Liver (tissue), 9 donors: ENCODE data around the gene P2RX3. TPM values are rescaled to one million over a fixed set of nuclear protein-coding genes. Genes with fewer than 3 reads are reported as not detected.
"Not testable (repeated sequence)": the region's sequence is repeated elsewhere in the genome, so short reads cannot be mapped to it uniquely, and the experiment has no call there.

ENCODE experiments used
- DNase-seq: peaks from one replicate; pipeline ENCODE4 v3.0.0-alpha.2; 2017; ENCODE audit warnings: low spot score
- H3K27ac ChIP-seq, 2 donors: one replicate each; pipeline ENCODE4 v1.7.0; 2013; ENCODE audit warnings: inconsistent platforms in 2 of 2, low read length in 2 of 2, control low read depth in 1 of 2, low read depth in 1 of 2, mild to moderate bottlenecking in 1 of 2
- H3K27me3 ChIP-seq, 4 donors: one replicate each; pipeline versions ENCODE4 v1.6.1 to v1.7.0; 2013; ENCODE audit warnings: low read length in 3 of 4, inconsistent platforms in 1 of 4, mild to moderate bottlenecking in 1 of 4, moderate library complexity in 1 of 4; ENCODE audit not compliant: control insufficient read depth in 4 of 4, insufficient read depth in 4 of 4
- H3K36me3 ChIP-seq, 4 donors: one replicate each; pipeline versions ENCODE4 v1.6.1 to v1.7.0; 2013; ENCODE audit warnings: low read length in 3 of 4, mild to moderate bottlenecking in 3 of 4, low read depth in 1 of 4, moderate library complexity in 1 of 4; ENCODE audit not compliant: control insufficient read depth in 4 of 4, insufficient read depth in 3 of 4
- H3K4me1 ChIP-seq, 4 donors: one replicate each; pipeline versions ENCODE4 v1.6.1 to v1.7.0; 2013; ENCODE audit warnings: low read length in 3 of 4, mild to moderate bottlenecking in 3 of 4, moderate library complexity in 1 of 4; ENCODE audit not compliant: control insufficient read depth in 4 of 4, insufficient read depth in 4 of 4
- H3K4me3 ChIP-seq, 3 donors: one replicate each; pipeline versions ENCODE4 v1.6.1 to v1.7.0; 2013; ENCODE audit warnings: low read length in 3 of 3, control low read depth in 1 of 3, low read depth in 1 of 3, mild to moderate bottlenecking in 1 of 3
- H3K9ac ChIP-seq, 2 donors: one replicate each; pipeline ENCODE4 v1.7.0; 2013; ENCODE audit warnings: low read length in 2 of 2, mild to moderate bottlenecking in 2 of 2, moderate library complexity in 2 of 2, control low read depth in 1 of 2, low read depth in 1 of 2
- H3K9me3 ChIP-seq, 4 donors: one replicate each; pipeline versions ENCODE4 v1.6.1 to v1.7.0; 2013; ENCODE audit warnings: low read length in 3 of 4; ENCODE audit not compliant: control insufficient read depth in 4 of 4
- EGR1 ChIP-seq, 2 donors: IDR thresholded peaks; 2 replicates each; pipeline ENCODE4 v1.6.1; 2016 to 2018; ENCODE audit warnings: antibody characterized with exemption in 2 of 2, low read depth in 2 of 2
- FOXA1 ChIP-seq: IDR thresholded peaks from 2 replicates; pipeline ENCODE4 v1.6.1; 2016; ENCODE audit warnings: antibody characterized with exemption
- FOXA2 ChIP-seq: IDR thresholded peaks from 2 replicates; pipeline ENCODE4 v1.6.1; 2016; ENCODE audit warnings: antibody characterized with exemption
- GABPA ChIP-seq, 2 donors: IDR thresholded peaks in 1 of 2; conservative IDR thresholded peaks in 1 of 2; 2 replicates each; pipeline ENCODE4 v1.6.1; 2016; ENCODE audit warnings: antibody characterized with exemption in 2 of 2, mild to moderate bottlenecking in 1 of 2, moderate library complexity in 1 of 2
- HNF4A ChIP-seq, 2 donors: conservative IDR thresholded peaks; 2 replicates each; pipeline ENCODE4 v1.6.1; 2016; ENCODE audit warnings: antibody characterized with exemption in 2 of 2, mild to moderate bottlenecking in 2 of 2
- JUND ChIP-seq, 2 donors: IDR thresholded peaks; 2 replicates each; pipeline ENCODE4 v1.6.1; 2016; ENCODE audit warnings: antibody characterized with exemption in 2 of 2
- NR2F2 ChIP-seq: IDR thresholded peaks from 2 replicates; pipeline ENCODE4 v1.6.1; 2016; ENCODE audit warnings: antibody characterized with exemption
- RAD21 ChIP-seq, 2 donors: IDR thresholded peaks; 2 replicates each; pipeline ENCODE4 v1.6.1; 2016; ENCODE audit warnings: antibody characterized with exemption in 2 of 2, mild to moderate bottlenecking in 2 of 2
- RXRA ChIP-seq, 2 donors: IDR thresholded peaks; 2 replicates each; pipeline ENCODE4 v1.6.1; 2017 to 2018; ENCODE audit warnings: antibody characterized with exemption in 2 of 2, mild to moderate bottlenecking in 1 of 2
- SP1 ChIP-seq: IDR thresholded peaks from 2 replicates; pipeline ENCODE4 v1.6.1; 2018; ENCODE audit warnings: antibody characterized with exemption, mild to moderate bottlenecking
- TAF1 ChIP-seq: conservative IDR thresholded peaks from 2 replicates; pipeline ENCODE4 v1.6.1; 2016; ENCODE audit warnings: antibody characterized with exemption, mild to moderate bottlenecking
- YY1 ChIP-seq: IDR thresholded peaks from 2 replicates; pipeline ENCODE4 v1.6.1; 2016; ENCODE audit warnings: antibody characterized with exemption, mild to moderate bottlenecking
- WGBS: extraction: QIAGEN DNeasy Blood & Tissue Kit; methylation state at CpG from one replicate; pipeline ENCODE4 v1.1.7; 2013; 5-methylcytosine and 5-hydroxymethylcytosine counted together
- polyA plus RNA-seq, 2 donors: library from polyadenylated mRNA; stranded (reverse) in 1 of 2; unstranded in 1 of 2; fragments of 200-250 nt in 1 of 2; fragments of >200 nt in 1 of 2; fragmentation: Nextera tagmentation in 1 of 2; extraction: Ambion mirVana in 1 of 2; gene quantifications; one replicate each; pipeline versions ENCODE4 v1.2.1 to v1.2.3, GENCODE V29; 2013 to 2015
- total RNA-seq, 2 donors: library from RNA; depleted of rRNA; stranded (reverse); fragments of >200 nt; gene quantifications; one replicate each; pipeline ENCODE4 v1.2.3, GENCODE V29; 2014
- TF ChIP-seq, protein P1 (sequence below): IDR thresholded peaks from 2 replicates; pipeline ENCODE4 v1.6.1; 2016; ENCODE audit warnings: antibody characterized with exemption
- TF ChIP-seq, protein P2 (sequence below): IDR thresholded peaks from 2 replicates; pipeline ENCODE4 v1.6.1; 2016; ENCODE audit warnings: antibody characterized with exemption, mild to moderate bottlenecking
- TF ChIP-seq, protein P3 (sequence below): IDR thresholded peaks from 2 replicates; pipeline ENCODE4 v1.6.1; 2016; ENCODE audit warnings: antibody characterized with exemption
- TF ChIP-seq, protein P4 (sequence below): IDR thresholded peaks from 2 replicates; pipeline ENCODE4 v1.6.1; 2016; ENCODE audit warnings: antibody characterized with exemption
- donor health status: healthy.
- donor health status: healthy.
- donor health status: healthy.
- donor health status: healthy.
- donor health status: healthy.

The P2RX3 gene
- total and polyA plus RNA-seq, 4 donors, result 0.18 to 0.33 (median 0.23) TPM

DNA sequence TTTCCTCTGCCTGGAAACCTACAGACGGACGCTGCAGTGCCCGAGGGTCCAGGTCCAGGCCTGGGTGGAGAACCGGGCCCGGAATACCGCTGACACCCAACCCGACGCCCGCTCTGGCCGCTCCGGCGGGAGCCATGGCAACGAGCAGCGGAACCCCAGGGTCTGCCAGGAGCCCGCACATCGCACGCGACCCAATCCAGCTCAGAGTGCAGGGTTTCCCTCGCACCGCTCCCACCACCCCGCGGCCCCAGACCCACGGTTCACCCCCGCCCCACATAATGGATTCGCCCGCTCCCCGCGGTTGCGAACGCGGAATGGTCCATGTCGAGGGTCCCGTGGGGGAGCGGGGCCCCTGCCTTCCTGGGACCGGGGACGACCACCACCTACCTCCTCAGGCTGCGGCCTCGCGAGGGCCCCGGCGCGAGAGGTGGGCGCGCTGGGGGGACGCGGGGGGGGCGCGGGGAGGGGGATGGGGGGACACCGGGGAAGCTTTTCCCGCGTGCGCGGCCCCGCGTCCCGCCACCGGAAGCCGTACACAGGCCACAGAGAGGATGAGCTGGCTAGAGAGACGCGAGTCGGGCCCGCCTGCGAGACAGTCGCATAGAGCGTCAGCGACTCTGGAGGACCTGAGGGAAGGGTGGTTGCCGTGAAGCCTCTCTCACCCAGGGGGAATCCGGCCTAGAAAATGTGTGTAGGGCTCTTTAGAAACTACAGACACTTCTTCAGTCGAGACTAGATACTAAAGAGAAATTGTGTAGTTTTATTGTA lies 2.6 kb upstream of the P2RX3 start, which contains the start of gene SSRP1:
Gene SSRP1 (minus strand): TSS at position 550 of the 768 bp plus-strand sequence. CDS start 771 bp downstream, outside the sequence.
- TF ChIP-seq GABPA (IDR thresholded peaks at IDR 0.05 in 1 of 2, conservative IDR thresholded peaks at IDR 0.05 in 1 of 2), result peak in 1 of 2 donors; percentile 80
- no peak for TF ChIP-seq YY1
- TF ChIP-seq, protein P1, sequence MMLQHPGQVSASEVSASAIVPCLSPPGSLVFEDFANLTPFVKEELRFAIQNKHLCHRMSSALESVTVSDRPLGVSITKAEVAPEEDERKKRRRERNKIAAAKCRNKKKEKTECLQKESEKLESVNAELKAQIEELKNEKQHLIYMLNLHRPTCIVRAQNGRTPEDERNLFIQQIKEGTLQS, result no peak
- peak; percentile 84 for TF ChIP-seq TAF1
- TF ChIP-seq RXRA (IDR thresholded peaks at IDR 0.05), result no peak
- peak in 1 of 2 donors; percentile 46 for TF ChIP-seq RAD21 (IDR thresholded peaks at IDR 0.05)
- TF ChIP-seq, protein P2, sequence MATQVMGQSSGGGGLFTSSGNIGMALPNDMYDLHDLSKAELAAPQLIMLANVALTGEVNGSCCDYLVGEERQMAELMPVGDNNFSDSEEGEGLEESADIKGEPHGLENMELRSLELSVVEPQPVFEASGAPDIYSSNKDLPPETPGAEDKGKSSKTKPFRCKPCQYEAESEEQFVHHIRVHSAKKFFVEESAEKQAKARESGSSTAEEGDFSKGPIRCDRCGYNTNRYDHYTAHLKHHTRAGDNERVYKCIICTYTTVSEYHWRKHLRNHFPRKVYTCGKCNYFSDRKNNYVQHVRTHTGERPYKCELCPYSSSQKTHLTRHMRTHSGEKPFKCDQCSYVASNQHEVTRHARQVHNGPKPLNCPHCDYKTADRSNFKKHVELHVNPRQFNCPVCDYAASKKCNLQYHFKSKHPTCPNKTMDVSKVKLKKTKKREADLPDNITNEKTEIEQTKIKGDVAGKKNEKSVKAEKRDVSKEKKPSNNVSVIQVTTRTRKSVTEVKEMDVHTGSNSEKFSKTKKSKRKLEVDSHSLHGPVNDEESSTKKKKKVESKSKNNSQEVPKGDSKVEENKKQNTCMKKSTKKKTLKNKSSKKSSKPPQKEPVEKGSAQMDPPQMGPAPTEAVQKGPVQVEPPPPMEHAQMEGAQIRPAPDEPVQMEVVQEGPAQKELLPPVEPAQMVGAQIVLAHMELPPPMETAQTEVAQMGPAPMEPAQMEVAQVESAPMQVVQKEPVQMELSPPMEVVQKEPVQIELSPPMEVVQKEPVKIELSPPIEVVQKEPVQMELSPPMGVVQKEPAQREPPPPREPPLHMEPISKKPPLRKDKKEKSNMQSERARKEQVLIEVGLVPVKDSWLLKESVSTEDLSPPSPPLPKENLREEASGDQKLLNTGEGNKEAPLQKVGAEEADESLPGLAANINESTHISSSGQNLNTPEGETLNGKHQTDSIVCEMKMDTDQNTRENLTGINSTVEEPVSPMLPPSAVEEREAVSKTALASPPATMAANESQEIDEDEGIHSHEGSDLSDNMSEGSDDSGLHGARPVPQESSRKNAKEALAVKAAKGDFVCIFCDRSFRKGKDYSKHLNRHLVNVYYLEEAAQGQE, result peak; percentile 28
- TF ChIP-seq, protein P3, sequence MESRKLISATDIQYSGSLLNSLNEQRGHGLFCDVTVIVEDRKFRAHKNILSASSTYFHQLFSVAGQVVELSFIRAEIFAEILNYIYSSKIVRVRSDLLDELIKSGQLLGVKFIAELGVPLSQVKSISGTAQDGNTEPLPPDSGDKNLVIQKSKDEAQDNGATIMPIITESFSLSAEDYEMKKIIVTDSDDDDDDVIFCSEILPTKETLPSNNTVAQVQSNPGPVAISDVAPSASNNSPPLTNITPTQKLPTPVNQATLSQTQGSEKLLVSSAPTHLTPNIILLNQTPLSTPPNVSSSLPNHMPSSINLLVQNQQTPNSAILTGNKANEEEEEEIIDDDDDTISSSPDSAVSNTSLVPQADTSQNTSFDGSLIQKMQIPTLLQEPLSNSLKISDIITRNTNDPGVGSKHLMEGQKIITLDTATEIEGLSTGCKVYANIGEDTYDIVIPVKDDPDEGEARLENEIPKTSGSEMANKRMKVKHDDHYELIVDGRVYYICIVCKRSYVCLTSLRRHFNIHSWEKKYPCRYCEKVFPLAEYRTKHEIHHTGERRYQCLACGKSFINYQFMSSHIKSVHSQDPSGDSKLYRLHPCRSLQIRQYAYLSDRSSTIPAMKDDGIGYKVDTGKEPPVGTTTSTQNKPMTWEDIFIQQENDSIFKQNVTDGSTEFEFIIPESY, result no peak
- no peak for TF ChIP-seq FOXA2
- TF ChIP-seq FOXA1, result no peak
- no peak for TF ChIP-seq SP1
- TF ChIP-seq JUND (IDR thresholded peaks at IDR 0.05), result no peak
- Histone ChIP-seq H3K4me3 (peak within 1 kb of the TSS; percentile 74 to 90 (median 79)), H3K9me3 (no peaks in the 10 kb centered on the region), H3K4me1 (peaks cover 2 to 18% (median 13%) of the 10 kb centered on the region in 4 donors), H3K27me3 (no peaks in the 10 kb centered on the region), H3K27ac (peak within 1 kb of the TSS; percentile 65 to 78), H3K36me3 (peaks cover 2 to 28% (median 22%) of the 10 kb centered on the region in 4 donors), H3K9ac (peak within 1 kb of the TSS; percentile 3 to 82)
- WGBS, result under 1% methylated on average over 69 of the region's 69 CpGs
- DNase-seq, result peak; percentile 84

DNA sequence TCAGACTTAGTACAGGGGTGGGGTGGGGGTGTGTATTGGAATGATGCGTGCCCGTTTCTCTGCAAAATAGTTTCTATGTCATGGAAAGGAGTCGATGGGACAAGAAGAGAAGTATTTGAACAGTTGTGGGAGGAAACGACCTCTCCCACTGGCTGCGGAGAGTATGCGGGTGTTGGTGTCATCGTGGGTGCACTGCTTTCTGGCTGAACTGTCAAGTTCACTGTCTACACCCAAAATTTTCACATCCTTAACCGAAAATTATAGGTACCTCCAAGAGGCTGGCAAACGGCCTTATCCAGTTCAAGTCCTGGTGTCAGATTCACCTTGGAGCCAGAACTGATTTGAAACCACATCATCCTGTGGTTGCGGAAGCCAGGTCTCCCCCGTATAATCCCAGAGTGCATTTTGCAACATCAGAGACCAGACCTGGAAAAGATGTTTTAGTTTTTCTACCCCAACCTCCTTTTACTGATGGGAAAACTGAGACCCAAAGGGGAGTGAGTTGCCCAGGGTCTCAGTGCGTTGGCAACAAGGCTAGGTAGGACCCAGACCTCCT lies 2.0 kb upstream of the P2RX3 start:
- H3K36me3 ChIP-seq, result peaks cover 2 to 21% (median 17%) of the 10 kb centered on the region in 4 donors
- peak overlapping the region; percentile 3 to 82 for H3K9ac ChIP-seq
- no peaks in the 10 kb centered on the region for H3K9me3 ChIP-seq
- no peaks in the 10 kb centered on the region for H3K27me3 ChIP-seq
- peak overlapping the region; percentile 5 to 78 for H3K27ac ChIP-seq
- H3K4me3 ChIP-seq, result peak overlapping the region; percentile 4 to 90 (median 79)
- H3K4me1 ChIP-seq, result peaks cover 2 to 18% (median 13%) of the 10 kb centered on the region in 4 donors
- DNase-seq, result no peak
- 36% methylated on average over 12 of the region's 12 CpGs for WGBS
- no peak for TF ChIP-seq EGR1 (IDR thresholded peaks at IDR 0.05; ENCODE audit: low read depth in 2 of 2)
- no peak for TF ChIP-seq HNF4A (conservative IDR thresholded peaks at IDR 0.05)
- TF ChIP-seq RAD21 (IDR thresholded peaks at IDR 0.05), result no peak
- TF ChIP-seq, protein P1, result no peak
- no peak for TF ChIP-seq GABPA (IDR thresholded peaks at IDR 0.05 in 1 of 2, conservative IDR thresholded peaks at IDR 0.05 in 1 of 2)
- TF ChIP-seq NR2F2, result no peak
- TF ChIP-seq TAF1, result no peak
- TF ChIP-seq YY1, result no peak
- TF ChIP-seq, protein P4, sequence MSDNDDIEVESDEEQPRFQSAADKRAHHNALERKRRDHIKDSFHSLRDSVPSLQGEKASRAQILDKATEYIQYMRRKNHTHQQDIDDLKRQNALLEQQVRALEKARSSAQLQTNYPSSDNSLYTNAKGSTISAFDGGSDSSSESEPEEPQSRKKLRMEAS, result no peak

DNA sequence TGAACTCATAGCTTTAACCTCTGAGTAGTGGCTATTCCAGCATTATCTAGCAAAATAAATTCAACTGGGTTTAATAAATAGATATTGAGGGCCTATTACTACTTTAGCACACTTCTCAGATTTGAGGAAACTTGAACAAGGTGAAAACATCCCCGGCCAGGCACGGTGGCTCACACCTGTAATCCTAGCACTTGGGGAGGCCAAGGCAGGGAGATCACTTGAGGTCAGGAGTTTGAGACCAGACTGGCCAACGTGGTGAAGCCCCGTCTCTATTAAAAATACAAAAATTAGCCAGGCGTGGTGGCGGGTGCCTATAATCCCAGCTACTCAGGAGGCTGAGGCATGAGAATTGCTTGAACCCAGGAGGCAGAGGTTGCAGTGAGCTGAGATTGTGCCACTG lies 1.3 kb upstream of the P2RX3 start:
- H3K9ac ChIP-seq, H3K9me3 ChIP-seq, H3K27ac ChIP-seq, H3K27me3 ChIP-seq, H3K4me3 ChIP-seq, DNase-seq: not testable (repeated sequence)
- WGBS, result 93% methylated on average over 6 of the region's 6 CpGs
- Histone ChIP-seq H3K4me1 (peaks cover 2 to 18% (median 13%) of the 10 kb centered on the region in 4 donors), H3K36me3 (peaks cover 0 to 15% (median 11%) of the 10 kb centered on the region in 4 donors)
